ENCODE data around the gene SLC17A9. TPM values are rescaled to one million over a fixed set of nuclear protein-coding genes. Genes with fewer than 3 reads are reported as not detected.

SLC17A9 gene
- total RNA-seq, 1 donor from 2014 or later = under 0.01 TPM

DNA sequence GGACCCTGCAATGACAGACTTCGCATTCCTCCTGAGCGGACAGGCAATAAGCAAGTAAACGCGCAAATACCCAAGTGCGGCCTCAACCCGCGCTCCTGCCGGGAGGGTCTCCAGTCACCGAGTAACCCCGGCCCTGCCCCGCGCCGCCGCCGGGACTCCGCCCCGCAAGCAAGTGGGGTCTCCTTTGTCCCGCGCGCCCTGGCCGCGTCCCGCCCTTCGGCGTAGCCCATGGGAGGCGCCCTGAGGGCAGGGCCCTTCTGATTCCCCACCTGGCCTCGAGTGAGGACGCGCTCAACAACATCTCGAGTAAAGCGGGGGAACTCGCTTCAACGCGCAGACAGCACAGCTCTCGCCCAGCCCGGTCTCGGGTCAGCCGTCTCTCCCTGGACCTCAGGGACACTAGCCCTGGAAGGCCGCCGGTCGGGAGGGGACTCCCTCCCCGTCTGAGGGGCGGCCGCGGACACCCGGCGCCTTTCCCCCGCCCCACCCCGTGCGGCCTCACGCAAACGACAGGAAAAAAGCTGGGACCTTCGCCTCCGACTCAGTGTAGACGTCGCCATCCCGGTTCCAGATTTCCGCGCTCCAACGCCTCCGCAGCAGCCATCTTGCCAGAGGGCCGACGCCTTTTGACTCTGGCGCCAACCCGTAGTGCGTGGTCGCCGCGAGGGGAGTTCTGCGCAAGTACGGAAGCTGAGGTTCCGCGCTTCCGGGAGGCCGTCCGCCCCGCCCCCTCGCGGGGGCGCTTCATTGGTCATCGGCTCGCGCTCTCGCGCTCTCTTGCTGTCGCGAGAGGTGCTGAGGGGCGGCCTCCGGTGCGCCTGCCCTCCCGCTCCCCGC is 15.0 kb upstream of the SLC17A9 start:
- DNase-seq (ENCODE audit: low spot score in 2 of 2) (peak; percentile 99), FAIRE-seq (no peak)

GRCh38 chr20:62938105-62938888 is 14.2 kb upstream of the SLC17A9 start, which contains the start of gene GID8:
Gene GID8 (plus strand): TSS chr20:62938147. CDS start chr20:62941503, 3,356 bp downstream.
- DNase-seq (ENCODE audit: low spot score in 2 of 2) (no peak), FAIRE-seq (no peak)

DNA sequence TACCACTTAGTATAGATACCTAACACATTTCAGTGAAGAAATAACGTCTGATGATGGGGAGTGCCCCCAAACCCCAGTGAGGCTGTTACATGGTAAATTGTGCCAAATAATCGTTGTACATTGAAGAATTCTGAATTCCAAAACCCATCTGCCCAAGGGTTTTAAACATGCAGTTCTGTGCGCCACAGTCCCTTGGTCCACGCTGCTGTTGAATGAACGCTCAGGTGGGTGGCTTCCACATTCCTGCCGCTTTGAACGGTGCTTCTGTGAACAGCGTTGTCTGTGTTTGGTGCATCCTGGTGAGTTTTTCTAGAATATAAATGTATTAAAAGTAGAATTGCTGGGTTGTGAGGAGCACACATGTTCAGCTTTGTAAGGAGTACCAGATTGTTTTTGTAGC is 11.6 kb upstream of the SLC17A9 start:
- no peak for DNase-seq (ENCODE audit: low spot score in 2 of 2)
- no peak for FAIRE-seq

- DNase-seq (ENCODE audit: low spot score in 2 of 2) = no peak
- FAIRE-seq = no peak
These were observed 10.7 kb upstream of the SLC17A9 start for GRCh38 chr20:62941792-62942191.

DNA sequence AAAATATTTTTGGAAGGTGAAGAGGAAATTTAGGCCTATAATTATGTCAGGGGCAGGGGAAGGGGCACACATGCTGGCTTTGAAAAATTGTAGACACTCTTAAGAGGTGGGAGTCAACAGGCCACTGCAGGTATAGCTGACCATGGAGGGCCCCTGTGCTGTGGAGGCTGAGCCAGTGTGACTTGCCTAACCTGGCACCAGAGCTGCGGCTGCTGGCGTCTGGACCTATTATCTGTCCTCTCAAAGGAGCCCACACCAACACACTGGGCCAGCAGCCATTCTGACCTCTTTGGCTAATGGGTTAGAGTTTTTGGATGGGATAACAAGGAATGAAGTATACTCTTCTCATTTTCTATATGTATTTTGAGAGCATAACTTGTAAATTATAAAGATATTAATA is 10.1 kb upstream of the SLC17A9 start:
- DNase-seq (ENCODE audit: low spot score in 2 of 2) (no peak), FAIRE-seq (no peak)

DNA sequence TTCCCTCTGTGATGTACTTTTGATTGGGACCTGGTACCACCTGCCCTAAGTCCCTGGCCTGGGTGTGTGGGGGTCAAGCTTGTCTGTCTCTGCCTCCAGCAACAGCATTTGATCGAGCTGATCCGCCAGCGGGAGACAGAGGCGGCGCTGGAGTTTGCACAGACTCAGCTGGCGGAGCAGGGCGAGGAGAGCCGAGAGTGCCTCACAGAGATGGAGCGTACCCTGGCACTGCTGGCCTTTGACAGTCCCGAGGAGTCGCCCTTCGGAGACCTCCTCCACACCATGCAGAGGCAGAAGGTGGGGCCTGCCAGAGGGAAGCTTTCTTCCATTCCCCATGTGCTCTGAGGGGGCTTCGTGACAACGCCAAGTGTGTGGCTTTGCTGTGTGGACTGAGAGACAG is 9.1 kb upstream of the SLC17A9 start:
- FAIRE-seq = no peak

DNA sequence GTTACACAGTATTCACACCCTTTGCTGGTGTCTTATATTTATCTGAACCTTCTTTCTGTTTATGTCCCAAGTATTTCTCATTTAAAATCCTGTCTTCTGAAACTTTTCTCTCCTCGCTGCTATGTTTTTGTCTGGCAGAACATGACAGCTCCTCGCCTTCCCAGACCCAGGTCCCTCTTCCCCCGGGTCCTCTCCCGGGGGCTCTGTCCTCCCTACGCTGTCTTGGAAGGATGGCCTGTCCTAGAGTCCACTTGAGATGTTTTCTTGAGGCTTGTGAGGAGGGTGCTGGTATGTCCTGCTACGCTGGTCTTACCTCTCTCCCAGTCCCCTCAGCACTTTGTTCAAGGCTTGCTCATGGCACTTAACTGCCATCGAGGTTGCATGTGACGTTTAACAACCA is 8.3 kb upstream of the SLC17A9 start:
- no peak for FAIRE-seq

More for the DNA sequence above, 9.1 kb upstream of the SLC17A9 start:
- no peak for DNase-seq (ENCODE audit: low spot score in 2 of 2)

DNA sequence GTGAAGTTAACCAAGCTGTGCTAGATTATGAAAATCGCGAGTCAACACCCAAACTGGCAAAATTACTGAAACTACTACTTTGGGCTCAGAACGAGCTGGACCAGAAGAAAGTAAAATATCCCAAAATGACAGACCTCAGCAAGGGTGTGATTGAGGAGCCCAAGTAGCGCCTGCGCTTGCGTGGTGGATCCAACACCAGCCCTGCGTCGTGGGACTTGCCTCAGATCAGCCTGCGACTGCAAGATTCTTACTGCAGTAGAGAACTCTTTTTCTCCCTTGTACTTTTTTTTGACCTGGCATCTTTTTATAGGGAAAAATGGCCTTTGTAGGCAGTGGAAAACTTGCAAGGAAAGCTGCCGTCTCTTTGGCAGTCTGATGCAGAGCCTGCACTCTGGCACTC is 7.8 kb upstream of the SLC17A9 start:
- FAIRE-seq = no peak
- DNase-seq (ENCODE audit: low spot score in 2 of 2) = no peak

More for the DNA sequence above, 8.3 kb upstream of the SLC17A9 start:
- DNase-seq (ENCODE audit: low spot score in 2 of 2) = no peak

- FAIRE-seq = no peak
- DNase-seq (ENCODE audit: low spot score in 2 of 2) = no peak
These were observed 6.7 kb upstream of the SLC17A9 start for GRCh38 chr20:62945771-62946339.

- FAIRE-seq = no peak
- DNase-seq (ENCODE audit: low spot score in 2 of 2) = no peak
These were observed 5.6 kb upstream of the SLC17A9 start for GRCh38 chr20:62946918-62947317.

DNA sequence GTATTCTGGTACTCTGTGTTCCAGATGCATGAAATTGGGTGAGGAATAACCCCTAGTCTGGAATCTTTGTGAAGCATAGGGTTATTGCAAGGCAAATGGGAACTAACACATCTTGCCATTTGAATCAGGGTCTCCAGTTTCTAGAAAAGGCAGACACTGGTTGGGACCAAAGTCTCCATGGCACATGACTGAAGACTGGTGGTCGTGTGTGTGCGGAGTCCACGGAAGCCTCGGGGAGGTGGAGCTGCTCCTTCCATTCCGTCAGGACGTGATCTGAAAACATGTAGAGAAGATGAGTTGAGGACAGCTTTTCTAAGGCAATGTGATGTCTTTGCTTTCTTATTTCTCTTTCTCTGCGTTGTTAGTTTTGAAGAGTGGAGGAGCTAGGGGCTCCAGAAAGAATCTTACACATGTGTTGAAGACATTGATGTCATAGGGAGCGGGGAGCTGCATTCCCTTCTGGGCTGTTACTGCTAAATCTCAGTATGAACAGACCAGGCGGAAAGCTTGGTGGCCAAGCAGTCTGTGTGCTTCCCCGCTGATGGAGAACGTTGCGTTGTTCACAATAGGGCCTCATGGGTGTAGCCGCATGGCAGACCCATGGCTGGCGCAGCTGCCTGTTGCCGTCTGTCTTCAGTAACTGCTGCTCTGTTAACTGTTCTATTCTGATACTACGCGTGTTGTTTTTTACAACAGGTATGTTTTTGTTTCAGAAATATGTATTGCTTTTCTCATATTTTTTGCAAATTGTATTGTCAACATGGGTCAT is 4.8 kb upstream of the SLC17A9 start:
- no peak for DNase-seq (ENCODE audit: low spot score in 2 of 2)
- no peak for FAIRE-seq

DNA sequence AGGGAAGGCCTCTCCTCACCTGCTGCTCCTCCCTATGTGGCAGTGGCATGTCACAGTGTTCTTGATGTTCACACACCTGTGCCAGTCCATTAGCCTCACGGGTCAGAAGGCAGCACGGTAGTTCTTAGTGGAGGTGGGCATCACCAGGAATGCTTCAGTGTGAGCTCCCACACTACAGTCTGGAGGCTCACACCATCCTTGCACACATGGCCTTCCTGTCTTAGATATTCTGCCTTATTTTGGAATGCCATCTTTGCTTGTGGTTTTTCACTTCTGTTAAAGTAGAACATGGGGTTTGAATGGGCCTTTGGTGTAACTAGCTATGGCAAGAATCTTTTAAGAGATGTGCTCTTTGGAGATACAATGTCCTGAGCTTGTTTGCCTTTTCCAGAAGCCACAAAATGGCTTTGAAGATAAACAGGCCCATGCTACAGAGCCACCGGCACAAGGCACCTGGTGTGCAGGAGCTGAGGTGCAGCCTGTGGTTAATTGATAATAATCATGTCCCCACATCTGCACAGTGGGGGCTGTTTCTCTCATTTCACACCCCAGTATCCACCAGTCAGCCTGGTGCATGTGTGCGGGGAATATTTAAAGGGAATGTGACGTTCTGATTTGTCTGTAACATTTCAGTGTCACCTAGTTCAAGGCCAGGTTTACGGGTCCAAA is 3.2 kb upstream of the SLC17A9 start:
- FAIRE-seq (no peak), DNase-seq (ENCODE audit: low spot score in 2 of 2) (no peak)

DNA sequence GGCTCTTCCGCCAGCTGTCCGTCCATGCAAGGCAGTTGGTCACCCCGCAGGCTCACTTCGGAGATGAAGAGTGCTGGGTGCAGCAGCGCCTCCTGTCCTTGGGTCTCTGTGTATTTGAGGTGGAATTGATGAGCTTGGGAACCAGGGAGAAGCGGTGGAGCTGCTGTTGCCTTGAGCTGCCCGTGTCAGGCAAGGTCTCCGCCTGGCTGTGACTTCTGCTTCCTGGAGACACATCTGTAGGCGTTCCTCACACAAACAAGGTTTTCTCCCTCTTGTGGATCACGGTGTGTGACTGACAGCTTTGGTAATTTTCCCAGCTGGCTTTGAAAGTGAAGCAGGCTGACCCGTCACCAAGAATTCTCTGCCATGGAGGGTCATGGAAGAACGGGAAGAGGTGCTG is 2.5 kb upstream of the SLC17A9 start:
- DNase-seq (ENCODE audit: low spot score in 2 of 2) (no peak), FAIRE-seq (no peak)

DNA sequence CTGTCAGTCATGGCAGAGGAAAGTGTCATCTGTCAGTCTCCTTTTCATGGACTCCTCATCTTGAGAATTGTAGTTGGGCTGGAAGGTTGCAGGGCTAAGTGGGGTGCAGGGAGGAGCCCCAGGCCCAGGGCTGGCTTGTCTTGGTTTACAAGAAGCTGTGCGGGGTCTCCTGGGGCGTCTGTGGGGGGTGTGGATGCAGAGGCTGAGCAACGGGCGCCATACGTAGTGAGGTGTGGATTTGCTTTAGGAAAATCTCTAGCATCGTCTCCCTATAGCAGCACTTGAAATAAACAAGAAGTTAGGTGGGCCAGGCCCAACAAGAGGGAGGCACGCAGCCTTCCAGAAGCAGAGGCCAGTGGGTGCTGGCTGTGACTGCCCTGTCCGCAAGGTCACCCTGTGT is 1.8 kb upstream of the SLC17A9 start:
- no peak for FAIRE-seq
- DNase-seq (ENCODE audit: low spot score in 2 of 2) = no peak

DNA sequence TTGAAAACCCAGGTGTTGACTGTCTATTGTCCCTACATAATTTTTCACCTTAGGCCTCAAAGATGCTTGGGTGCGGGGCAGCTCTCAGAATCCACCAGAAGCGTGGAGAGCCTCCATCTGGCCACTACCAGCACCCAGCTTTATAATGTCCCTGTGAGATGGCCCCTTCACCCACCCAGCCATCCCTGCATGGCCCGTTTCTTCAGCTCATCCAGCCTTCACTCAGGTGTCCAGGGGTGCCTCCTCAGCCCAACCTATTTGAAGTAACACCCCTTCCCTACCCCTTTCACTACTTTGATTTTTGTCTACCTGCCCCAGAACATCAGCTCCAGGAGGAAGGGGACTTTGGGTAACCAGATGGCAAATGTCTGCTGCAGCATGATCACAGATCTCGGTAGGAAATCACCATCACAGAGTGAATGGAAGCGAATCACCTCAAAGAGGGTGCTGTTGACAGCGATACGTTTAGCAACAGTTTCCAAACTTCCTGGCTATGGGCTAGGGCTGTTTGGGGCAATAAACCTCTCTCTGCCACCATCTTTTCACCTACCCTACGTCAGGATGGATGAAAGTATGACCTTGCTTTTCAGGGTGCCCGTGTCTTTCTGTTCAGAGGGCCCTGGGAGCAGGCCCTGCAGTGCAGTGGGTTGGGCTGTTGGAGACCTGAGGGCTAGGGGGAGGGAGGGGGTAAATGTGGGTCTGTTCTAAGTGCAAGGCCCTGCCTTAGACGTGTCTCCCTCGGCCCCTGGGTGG is 1.2 kb upstream of the SLC17A9 start:
- DNase-seq (ENCODE audit: low spot score in 2 of 2) (no peak), FAIRE-seq (no peak)

- FAIRE-seq = no peak
These were observed 575 bp upstream of the SLC17A9 start for GRCh38 chr20:62951896-62952372.

DNA sequence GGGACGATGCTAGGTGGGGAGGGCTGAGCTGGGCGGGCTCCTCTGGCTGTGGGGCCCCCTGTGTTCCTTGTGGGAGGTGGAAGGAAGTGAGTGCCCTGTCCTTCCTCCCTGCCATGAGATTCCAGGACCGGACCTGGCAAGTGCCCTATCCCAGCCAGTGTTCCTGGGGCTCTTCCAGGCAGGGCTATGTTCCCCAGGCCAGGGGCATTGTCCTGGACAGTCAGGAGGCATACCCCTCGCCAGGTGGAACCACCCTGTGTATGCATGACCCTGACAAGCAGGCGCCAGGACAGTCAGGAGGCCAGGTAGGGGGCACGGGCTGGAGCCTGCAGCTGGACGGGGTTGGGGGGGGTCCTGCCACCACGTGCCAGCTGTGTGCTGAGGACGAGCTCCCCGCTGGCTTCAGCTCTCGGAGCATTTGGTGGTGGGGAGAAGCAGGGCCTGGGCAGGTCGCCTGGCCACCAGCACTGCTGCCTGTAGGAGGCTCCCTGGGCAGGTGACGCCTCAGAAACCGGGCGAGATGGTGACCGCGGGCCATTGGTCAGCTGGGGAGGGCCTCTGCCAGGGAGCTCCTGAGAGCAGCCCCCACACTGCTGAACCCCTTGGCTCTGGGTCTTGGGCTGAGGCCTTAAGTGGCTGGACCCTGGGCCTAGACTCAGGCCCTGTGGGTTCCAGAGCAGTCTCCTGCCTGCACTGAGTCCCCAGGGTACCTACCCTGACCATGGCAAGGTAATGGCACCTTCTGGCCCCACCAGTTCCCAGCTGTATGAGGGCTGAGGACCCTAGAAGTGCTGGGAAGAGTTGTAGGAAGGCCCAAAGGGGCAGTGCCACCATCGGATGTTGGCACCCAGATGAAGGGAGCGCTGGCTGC is 694 bp downstream of the SLC17A9 start:
- no peak for DNase-seq (ENCODE audit: low spot score in 2 of 2)
- FAIRE-seq = no peak

More at GRCh38 chr20:62951896-62952372, 575 bp upstream of the SLC17A9 start:
- no peak for DNase-seq (ENCODE audit: low spot score in 2 of 2)

Data from frontal cortex (tissue), 4 donors.